ENCODE results near the gene BRD3.
"Not testable (repeated sequence)": the region's sequence is repeated elsewhere in the genome, so short reads cannot be mapped to it uniquely, and the experiment has no call there.

Gene BRD3

DNA sequence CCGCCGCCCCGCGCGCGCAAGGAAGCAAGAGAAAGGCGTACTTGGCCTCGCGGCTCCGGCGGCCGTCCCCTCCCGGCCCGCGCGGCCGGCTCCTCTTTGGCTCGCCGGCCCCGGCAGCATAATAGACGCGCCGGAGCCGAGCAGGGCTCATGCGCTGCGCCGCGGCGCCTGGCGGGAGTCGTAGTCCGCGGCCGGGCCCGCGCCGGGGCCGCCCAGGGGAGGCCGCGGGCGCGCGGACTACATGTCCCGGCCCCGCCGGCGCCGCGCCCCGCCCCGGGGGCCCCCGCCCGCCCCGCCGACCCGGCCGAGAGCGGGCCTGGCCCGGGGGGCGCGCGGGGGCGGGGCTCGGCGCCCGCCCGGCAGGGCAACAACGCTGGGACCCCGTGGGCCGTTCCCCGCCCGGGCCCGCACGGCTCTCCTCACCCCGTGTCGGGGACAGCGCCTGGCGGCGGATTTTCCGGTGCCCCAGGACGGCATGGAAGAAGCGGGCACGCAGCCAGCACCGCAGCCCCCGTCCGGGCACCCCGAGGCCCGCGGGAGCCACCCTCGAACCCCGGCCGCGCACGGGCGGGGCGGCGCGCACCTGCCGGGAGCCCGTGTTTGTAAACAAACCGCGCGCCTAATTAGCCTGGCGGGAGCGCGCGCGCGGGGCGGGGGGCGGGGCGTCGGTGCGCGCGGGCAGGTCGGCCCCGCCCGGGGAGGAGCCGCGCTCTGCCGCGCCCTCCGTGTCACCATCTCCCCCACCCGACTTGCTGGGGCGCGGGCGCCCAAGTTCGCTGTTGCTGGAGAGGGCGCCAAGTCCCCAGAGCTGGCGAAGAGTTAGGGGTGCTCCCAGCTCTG is at the start of gene BRD3:
Gene BRD3, minus strand, starts transcription at position 123 of the 840 bp plus-strand sequence. CDS start 14,549 bp downstream, outside the sequence.
- peak; percentile 92 for DNase-seq

DNA sequence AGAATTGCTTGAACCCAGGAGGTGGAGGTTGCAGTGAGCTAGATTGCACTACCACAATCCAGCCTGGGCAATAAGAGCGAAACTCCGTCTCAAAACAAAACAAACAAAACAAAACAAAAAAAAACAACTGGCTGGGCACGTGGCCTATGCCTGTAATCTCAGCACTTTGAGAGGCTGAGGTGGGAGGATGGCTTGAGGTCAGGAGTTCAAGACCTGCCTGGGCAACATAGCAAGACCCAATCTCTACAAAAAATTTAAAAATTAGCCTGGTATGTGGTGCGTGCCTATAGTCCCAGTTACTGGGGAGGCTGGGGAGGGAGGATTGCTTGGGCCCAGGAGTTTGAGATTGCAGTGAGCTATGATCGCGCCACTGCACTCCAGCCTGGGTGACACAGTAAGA is 44.7 kb upstream of the BRD3 start:
- DNase-seq, result no peak

DNA sequence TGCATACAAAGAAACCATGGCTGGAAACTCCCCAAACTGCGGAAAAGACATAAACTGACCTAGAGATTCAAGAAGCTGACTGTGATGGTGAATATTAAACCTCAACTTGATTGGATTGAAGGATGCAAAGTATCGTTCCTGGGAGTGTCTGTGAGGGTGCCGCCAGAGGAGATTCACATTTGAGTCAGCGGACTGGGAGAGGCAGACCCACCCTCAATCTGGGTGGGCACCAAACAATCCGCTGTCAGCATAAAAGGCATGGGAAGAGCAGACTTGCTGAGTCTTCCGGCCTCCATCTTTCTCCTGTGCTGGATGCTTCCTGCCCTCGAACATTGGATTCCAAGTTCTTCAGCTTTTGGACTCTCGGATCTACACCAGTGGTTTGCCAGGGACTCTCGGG is 43.2 kb upstream of the BRD3 start:
- DNase-seq, result no peak

DNA sequence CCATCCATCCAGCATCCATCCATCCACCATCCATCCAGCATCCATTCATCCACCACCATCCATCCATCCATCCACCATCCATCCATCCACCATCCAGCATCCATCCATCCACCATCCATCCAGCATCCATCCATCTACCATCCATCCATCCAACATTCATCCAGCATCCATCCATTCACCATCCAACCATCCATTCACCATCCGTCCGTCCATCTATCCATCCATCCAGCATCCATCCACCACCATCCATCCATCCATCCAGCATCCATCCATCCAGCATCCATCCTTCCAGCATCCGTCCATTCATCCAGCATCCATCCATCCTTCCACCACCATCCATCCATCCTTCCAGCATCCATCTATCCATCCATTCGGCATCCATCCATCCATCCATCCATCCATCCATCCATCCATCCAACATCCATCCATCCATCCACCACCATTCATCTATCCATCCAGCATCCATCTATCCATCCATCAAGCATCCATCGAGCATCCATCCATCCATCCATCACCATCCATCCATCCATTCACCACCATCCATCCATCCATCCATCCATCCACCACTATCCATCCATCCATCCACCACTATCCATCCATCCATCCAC is 35.7 kb upstream of the BRD3 start:
- DNase-seq, result no peak

DNA sequence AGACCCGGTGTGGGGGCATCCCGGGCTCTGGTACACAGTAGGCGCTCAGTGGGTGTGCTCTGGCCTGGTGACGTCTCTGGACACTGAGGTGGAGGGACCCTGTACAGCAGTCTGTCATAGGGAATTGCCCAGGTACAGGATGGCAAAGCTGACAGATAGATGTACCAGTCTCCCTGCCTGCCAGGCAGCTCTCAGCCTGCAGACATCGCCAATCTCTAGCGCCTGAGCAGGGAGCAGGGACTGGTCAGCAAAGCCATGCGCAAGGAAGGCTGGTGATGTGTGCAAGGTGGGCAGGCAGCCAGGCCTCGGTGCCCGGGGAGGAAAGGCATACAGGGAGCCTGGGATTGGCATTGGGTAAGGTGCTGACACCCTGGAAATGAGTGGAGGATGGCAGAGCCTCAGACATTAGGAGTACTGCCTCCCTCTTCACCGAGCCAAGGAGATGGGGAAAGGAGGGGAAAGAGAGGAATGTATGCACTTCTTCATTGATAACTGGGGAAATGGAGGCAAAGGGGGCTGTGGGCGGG is 33.9 kb upstream of the BRD3 start:
- no peak for DNase-seq

DNA sequence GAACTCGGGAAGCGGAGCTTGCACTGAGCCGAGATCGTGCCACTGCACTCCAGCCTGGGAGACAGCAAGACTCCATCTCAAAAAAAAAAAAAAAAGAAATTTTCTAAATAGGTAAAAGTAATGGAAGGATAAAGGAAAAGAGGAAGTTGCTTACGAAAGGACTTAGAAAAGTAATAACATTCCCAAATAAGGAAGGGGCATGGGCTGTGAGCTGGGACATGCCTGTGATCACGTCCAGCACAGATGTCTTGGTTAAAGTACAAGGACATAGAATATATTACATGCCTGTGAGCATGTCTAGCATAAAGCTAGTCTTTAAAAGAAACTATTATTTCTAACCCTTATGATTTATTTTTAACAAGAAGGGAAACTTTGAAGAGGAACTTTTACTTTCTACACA is 33.3 kb upstream of the BRD3 start:
- not testable (repeated sequence) for DNase-seq

DNA sequence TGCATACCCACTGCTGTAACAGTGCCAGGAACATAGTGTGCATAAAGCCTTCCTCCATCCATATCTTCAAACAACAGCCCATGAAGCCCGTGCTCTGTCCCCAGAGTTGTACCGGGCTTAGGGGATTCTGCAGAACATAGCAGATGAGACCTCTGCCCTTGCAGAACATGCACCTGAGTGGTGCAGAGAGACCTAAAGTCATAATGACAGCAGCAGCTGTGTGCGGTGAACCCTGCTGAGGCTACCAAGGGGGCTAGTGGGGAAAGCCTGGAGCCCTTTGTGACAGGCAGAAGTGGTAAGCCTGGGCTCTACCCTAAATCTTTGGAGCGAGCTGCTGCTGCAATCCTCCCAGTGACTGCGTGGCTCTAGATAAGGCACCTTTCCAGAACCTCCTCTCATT is 32.2 kb upstream of the BRD3 start:
- no peak for DNase-seq

DNA sequence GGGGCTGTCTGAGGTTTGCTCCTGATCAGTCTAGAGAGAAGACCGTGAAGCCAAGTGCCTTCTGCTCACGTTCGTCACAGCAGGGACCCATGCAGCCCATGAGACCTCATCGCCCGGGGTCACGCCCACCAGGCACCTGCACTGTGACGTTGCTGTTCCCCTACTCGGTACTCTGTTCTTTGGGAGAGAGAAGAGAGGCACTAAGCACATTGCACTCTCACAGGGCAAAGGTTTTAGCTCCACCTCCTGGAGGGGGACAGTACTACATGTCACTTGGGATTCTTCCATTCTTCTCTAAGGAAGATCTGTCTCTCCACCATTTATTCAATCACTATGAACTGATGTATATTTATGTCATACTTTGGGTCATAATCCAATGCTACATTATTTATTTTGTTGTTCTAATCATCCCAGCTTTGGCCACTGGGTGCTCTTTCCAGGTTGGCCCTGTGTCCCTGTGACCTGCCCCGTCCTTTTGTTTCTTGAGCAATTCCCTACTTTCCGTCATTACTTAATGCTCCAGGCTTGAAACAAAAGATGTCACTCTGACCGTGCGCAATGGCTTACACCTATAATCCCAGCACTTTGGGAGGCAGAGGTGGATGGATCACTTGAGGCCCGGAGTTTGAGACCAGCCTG is 31.4 kb upstream of the BRD3 start:
- DNase-seq, result peak; percentile 84

DNA sequence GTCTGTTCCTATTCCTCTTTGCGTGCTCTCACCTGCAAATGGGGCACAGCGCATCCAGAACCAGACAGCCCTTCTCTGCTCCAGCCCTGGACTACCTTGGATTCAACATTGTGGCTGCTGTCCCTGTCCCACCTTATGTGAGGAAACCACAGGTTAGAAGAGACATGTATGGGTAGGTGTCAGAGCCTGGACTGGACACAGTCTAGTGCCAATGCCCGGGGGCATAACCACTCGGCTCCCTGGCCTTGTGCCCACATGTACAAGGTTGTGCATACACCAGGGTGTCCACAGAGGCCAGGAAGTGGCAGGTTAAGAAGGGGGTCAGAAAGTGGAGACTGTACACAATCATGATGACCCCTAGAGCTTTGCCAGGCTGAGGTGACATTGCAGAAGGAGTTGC is 22.1 kb upstream of the BRD3 start:
- DNase-seq, result no peak

DNA sequence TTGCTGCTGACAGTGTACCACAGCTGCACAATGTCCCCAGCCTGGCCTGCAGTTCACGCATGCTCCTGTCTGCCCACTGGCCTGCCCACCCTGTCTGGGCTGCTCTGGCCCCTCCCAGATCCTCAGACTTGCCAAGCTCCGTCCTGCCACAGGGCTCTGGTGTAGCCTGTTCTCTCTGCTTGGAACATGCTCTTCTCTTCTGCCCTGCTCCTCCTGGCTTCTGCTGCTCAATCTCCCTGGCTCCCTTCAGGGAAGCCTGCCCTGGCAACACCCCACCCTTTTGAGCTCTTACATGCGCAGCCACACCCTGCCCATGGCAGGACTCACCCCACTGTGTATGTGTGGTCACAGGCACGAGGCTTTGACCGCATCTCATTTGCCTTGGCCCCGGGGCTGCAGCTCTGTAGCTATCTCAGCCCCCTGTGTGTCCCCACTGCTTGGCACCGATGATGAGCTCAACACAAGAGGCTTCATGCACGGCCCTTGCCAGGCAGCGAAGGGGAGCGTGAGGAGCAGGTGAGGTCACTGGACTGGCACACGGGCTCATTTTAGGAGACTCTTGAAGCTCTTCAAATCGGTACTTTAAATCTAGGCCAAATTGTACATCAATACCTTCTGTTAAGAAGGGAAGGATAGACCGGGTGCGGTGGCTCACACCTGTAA is 20.4 kb upstream of the BRD3 start:
- no peak for DNase-seq

DNA sequence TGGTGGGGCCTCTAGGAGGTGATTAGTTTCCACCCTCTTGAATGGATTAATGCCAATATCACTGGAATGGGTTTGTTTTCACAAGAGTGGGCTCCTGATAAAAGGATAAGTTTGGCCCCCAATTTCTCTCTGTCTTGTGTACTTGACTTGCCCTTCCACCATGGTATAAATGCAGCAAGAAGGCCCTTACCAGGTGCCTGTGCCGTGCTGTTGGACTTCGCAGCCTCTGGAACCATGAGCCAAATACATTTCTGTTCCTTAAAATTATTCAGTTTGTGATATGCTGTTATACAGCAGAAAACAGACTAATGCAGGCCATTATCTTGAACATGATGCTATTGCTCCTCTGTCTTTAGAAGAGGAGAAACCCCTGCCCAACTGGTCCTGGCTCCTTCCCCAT is 17.8 kb upstream of the BRD3 start:
- no peak for DNase-seq

DNA sequence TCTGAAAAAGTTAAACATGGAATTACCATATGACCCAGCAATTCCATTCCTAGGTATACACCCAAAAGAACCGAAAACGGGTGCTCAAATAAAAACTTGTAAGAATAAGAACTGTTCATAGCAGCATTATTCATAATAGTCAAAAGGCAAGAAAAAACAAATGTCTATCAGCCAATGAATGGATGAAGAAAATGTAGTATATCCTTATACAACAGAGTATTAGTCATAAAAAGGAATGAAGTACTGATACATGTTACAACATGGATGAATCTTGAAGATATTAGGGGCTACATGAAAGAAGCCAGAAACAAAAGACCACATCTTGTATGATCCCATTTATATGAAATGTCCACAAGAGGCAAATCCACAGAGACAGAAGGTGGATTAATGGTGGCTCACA is 15.6 kb upstream of the BRD3 start:
- no peak for DNase-seq

DNA sequence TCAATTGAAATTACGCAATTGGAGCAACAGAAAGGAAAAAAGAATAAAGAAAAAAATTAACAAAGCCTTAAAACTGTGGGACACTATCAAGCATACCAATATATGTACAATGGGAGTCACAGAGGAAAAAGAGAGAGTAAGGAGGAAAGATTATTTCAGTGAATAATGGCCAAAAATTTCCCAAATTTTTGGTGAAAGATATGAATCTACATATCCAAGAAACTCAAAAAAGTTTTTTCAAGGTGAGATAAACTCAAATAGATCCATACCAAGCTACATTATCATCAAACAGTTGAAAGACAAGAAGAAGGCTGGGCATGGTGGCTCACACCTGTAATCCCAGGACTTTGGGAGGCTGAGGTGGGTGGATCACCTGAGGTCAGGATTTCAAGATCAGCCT is 8.8 kb upstream of the BRD3 start:
- no peak for DNase-seq

DNA sequence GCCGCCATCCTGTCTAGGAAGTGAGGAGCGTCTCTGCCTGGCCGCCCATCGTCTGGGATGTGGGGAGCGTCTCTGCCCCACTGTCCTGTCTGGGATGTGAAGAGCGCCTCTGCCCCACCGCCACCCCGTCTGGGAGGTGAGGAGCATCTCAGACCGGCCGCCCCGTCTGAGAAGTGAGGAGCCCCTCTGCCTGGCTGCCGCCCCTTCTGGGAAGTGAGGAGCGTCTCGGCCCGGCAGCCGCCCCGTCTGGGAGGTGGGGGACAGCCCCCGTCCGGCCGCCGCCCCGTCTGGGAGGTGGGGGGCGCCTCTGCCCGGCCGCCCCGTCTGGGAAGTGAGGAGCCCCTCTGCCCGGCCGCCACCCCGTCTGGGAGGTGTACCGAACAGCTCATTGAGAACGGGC is 7.9 kb upstream of the BRD3 start:
- not testable (repeated sequence) for DNase-seq

DNA sequence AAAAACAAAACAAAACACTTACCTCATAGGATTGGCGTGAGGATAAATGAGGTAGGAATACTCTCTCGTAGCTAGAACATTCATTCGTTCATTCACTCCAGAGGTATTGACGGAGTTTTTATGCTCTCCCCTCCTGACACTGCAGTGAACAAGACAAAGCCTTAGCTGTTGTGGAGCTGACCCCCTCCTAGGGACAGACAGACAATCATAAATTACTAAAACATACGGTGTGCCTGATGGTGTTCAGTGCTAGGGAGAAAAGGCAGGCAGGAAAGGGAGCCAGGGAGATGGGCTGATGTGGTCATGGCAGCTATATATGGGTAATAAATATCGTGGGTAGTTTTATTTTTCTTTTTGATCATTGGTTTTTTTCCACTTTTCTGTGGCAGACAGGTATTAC is 5.7 kb upstream of the BRD3 start:
- no peak for DNase-seq

DNA sequence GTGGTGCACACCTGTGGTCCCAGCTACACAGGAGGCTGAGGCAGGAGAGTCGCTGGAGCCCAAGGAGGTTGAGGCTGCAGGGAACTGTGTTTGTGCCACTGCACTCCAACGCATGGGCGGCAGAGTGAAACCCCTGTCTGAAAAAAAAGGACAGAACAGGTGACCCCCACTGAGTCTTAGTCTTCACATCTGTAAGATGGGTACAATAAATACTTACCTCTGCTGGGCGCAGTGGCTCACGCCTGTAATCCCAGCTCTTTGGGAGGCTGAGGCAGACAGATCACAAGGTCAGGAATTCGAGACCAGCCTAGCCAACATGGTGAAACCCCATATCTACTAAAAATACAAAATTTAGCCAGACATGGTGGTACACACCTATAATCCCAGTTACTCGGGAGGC is 4.9 kb upstream of the BRD3 start:
- DNase-seq, result not testable (repeated sequence)

DNA sequence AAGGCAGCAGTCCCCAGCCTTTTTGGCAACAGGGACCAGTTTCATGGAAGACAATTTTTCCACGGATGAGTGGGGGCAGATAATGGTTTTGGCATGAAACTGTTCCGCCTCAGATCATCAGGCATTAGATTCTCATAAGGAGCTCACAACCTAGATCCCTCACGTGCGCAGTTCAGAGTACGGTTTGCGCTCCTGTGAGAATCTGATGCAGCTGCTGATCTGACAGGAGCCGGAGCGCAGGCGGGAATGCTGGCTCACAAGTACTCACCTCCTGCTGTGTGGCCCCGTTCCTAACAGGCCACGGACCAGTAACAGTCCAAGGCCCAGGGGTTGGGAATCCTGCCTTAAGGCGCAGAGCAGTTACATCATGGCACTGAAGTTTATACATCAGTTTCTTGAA is 3.3 kb upstream of the BRD3 start:
- no peak for DNase-seq

DNA sequence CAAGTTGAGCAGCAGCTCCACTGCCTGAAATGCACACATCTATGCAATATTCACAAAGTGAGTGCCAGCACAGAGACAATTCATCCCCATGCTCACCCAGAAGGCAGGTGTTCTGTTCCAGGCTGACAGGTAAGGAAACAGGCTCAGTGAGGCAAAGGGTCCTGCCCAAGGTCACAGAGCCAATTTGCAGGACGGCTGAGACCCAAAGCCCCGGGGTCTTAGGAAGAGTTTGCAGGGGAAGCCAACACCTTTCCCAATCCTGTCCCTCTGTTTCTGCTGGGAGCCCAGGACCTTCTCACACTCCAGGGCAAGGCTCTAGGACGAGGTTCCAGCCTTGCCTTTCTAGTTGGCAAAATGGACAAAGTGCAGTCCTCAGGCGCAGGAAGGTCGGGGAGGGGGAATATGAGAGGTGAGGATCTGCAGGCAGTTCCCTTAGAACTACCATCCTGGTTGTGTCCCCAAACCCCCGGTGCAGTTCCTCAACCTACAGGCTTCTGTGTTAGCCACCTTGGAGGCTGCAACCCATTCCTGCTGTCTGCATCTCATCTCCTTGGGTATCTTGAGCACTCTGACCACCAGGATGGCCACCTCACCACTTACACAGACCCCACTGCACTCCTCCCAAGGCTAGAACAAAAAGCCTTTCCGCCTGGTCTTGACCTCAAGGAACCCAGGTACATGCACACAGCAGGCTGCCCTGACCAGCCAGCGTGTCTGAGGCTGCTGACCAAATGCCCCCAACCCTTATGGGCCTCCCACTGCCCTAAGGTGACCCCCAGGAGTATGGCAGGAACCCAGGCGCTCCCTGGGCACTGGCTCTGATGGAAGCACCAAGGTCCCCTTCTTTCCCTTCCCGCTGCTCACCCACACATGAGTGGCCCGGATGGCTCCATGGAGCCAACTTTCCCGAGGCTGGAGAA is 1.9 kb upstream of the BRD3 start:
- DNase-seq, result no peak

DNA sequence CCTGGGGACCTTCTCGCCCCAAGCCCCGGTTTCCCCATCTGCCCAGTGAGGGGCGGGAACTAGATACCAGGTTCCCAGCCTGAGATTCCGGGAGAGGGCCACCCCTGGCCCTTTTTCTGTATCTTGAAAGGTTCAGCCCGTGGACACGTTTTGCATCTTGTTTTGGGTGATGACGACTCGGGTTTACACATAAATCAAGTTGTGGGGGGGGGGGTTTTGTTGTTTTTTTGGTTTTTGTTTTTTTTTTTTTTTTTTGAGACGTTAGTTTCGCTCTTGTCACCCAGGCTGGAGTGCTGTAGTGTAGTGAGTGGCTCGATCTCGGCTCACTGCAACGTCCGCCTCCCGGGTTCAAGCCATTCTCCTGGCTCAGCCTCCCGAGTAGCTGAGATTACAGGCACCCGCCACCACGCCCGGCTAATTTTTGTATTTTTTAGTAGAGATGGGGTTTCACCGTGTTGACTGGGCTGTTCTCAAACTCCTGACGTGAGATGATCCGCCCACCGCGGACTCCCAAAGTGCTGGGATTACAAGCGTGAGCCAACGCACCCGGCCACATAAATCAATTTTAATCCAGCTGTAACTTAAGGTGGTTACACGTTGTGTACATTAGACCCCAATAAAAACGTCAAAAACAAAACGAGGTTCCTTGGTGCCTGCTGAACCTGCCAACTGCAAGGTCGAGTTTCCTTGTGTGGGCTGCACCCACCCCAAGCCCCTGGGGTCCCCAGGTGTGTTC is 1.1 kb upstream of the BRD3 start:
- no peak for DNase-seq

DNA sequence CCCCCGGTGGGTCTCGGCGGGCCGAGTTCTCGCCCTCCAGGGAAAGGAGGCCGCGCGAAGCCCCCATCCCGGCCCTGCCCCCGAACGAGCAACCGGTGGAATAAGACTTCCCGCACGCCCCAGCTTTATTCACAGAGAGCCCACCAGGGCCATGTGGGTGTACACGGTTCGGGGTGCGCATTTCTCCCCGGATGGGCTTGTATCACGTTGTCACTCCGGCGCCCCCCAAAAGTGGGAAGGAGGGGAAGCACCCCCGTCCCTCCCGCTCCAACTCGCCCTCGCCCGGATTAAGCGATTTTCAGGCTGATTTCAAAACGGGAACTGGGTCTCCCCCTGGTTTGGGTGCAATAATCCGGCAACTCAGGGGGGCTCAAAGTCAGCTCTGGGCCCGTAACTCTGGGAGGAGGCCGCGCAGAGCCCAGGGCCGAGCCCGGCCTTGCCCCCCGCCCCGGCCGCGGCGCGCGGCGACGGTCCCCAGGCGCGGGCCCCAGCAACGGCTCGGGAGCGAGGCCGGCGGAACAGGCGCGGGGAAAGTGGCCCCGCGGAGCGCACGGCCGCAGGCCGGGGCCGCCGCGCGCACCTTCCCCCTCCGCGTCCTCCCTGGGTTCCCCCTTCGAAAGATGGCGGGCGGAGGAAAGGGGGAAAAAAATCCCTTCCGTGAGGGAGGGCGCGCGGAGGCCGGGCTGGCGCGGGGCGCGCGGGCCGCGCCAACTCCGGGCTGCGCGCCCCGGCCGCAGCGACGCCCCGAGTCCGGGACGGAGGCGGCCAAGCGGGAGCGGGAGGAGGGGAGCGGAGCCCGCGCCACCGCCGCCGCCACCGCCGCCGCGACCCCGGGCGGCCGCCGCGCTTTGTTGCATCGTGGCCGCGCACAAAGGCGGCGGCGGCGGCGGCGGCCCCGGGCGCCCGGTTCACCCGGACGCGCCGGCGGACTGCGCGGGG is 644 bp downstream of the BRD3 start:
- DNase-seq, result peak; percentile 55
